Inflammatory macrophage treated with lipopolysaccharide for 4 hours (primary cell): Measurements from ENCODE around the gene MAP3K3.
A peak's percentile ranks its signal among the peaks of the same experiment; 100 is the strongest.
"Not testable (repeated sequence)": the region's sequence is repeated elsewhere in the genome, so short reads cannot be mapped to it uniquely, and the experiment has no call there.

ENCODE experiments used
- DNase-seq: peaks from one replicate; pipeline ENCODE4 v3.0.0-alpha.2; 2020

The MAP3K3 gene

DNA sequence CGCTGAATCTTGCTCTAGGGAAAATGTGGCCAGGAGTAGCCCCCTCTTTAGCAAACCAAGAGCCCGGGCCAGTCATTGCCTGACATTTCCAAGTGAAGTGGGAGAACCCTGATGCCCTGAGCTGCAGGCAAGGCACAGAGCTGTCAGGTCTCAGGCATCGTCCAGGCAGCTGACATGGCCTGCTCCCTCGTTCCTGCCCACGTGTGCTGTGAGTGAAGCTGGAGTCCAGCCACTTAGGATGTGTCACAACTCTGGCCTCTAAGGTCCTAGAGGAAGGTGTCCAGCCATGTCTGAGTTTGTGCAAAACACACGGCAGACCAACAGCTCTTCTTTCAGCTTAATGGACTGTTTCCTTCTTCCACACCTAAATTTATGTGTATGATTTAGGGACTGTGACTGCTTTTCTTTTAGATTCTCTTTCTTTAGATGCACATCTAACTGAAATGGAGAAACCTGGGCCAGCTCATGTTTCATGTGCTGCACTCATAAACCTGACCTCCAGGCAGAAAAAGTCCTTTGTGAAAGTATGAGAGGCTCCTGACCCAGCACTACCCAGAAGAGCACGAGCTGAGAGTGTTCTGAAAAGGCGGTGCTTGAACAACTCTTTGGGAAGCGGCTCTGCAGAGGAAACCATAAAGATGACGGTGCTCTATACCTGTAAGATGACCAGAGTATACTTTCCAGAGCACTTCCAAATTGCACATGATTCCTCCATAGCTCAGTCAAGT, 92.5 kb downstream of the MAP3K3 start:
- DNase-seq: no peak

- DNase-seq: no peak
Observed at GRCh38 chr17:63716426-63716825, 94.2 kb downstream of the MAP3K3 start.

GRCh38 chr17:63718988-63719387, 96.8 kb downstream of the MAP3K3 start:
- DNase-seq: no peak

GRCh38 chr17:63720194-63720593, 98.0 kb downstream of the MAP3K3 start:
- not testable (repeated sequence) for DNase-seq

DNA sequence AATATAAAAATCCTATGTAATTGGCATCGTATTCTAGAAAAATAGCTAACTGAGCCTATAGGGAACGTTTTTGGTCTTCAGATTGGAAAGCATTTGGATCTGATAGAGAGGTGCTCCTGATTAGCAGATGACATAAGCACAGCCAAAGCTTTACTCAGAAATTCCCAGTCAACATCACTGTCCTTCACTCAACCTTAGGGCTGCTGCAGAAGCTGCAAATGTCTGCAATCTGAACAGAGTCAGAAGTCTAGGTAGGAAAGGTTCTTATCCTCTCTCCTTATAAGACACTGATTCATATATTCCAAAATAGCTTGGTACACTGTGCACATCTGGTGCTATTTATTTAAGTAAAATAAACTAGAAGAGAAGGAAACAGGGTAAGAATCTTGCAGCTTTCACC, 100.2 kb downstream of the MAP3K3 start:
- DNase-seq: no peak

DNA sequence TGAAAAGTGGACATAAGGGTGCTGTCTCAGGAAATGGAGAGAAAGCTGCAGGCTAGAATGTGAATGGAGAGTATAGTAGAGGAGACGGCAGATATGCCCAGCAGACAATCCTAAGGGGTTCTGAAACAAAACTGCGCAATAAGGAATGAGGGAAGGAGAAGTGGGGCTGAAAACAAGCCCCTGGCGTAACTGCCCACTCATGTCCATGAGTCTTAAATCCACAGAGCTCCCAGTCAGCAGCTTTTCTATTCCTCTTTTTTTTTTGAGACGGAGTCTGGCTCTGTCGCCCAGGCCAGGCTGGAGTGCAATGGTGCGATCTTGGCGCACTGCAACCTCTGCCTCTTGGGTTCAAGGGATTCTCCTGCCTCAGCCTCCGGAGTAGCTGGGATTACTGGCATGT, 113.5 kb downstream of the MAP3K3 start:
- peak; percentile 31 for DNase-seq

DNA sequence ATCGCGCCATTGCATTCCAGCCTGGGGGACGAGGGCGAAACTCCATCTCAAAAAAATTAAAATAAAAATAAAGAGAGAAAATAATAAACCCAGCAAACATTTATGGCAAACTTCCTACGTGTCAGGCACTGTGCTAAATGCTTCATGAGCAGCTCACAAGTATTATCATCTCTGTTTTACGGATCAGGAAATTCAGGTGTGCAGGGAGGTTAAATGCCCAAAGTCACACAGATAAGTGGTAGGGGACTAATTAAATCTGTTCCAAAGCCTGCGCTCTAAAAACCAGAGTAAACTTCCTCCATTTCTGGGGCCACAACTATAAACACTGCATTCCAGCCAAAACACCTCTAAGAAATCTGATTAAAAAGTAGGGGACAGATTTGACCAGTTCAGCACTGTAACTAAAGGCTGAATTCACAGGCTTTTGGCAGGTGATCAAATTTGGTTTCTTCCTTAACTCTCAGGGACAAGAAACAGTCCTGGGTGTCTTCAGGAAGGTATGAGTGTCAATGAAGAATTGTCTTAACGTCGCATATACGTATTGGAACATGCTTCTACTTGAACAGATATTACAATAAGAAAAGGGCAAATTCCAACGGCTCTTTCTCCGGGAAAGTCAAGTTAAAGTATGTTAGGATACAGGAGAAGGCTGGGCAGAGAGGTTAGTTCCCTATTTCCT, 118.4 kb downstream of the MAP3K3 start:
- DNase-seq: no peak

GRCh38 chr17:63741143-63741407, 118.9 kb downstream of the MAP3K3 start:
- DNase-seq: peak; percentile 24

DNA sequence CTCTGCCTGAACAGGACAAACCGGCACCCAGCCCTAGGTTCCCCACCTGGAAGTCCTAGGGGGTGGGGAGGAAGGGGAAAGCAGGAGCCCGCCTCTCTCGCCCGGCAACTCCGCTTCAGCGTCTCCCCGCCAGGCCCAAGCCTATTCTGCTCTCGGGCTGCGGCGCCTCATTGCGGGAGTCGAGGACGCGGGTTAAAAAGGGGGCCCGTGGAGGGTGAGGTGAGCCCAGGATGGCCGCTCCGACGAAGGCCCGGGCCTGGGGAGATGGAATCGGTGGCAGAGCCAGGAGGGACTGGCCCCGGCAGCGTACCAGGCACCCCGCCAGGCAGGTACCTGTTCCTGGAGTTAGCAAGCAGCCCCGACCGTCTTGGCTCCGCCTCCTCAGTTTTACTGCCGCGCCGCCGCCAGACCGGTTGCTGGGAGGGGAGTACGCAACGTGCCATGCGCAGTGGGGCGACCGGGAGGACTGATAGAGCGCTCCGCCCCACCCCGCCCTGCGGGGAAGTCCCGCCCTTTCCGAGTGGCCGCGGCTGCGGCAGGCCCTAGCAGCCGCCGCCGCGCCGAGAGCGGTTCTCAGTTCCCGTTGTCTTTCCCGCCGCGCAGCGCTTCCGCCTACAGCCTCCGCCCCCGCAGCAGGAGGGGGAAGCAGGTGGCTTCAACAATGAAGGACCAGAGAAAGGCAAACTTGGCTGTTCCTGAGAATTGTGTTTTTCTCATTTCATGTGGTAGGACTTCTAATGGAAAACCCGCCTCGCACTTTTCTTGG, 119.4 kb downstream of the MAP3K3 start, which contains the start of gene STRADA:
STRADA (minus strand) TSS at position 392 of the 766 bp plus-strand sequence. CDS start 13,430 bp downstream, outside the sequence.
- peak; percentile 98 for DNase-seq
